ENCODE measurements around the gene SHFL. TPM values are rescaled to one million over a fixed set of nuclear protein-coding genes. Genes with fewer than 3 reads are reported as not detected.

SHFL gene
- total RNA-seq, 6 donors from 2014 or later, result 28.9 to 95.3 (median 39.0) TPM

DNA sequence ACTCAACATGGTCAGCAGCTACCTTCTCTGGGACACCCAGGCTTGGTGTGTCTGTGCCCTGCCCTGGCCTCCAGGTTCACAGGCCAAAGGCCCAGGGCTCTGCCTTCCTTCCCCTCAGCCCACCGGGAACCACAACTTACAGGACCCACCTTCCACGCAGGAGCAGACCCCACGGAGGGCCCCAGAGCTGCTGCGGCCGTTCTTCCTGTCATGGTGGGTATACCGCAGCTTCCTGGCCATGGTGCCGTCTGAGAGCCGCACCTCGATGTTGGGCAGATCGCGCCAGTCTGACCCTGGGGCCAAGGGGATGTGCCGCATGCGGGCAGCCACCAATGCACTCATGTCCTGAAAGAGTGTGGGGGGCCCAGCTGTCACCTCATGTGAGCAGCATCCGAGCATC is 50.8 kb downstream of the SHFL start:
- no peaks in the 10 kb centered on the region for H3K27me3 ChIP-seq
- peaks cover 0 to 3% (median 2%) of the 10 kb centered on the region in 4 donors for H3K4me1 ChIP-seq
- peak overlapping the region in 2 of 4 donors; percentile 13 to 19 for H3K27ac ChIP-seq
- H3K9me3 ChIP-seq, result no peaks in the 10 kb centered on the region
- 97 to 98% methylated on average over 9 to 13 of the region's 14 CpGs for WGBS, 2 donors
- H3K4me3 ChIP-seq, result peak overlapping the region in 1 of 4 donors; percentile 48
- no peak for ATAC-seq (ENCODE audit: low FRiP score in 2 of 2)
- peak in 1 of 2 donors; percentile 64 for DNase-seq
- TF ChIP-seq POLR2AphosphoS5 (IDR thresholded peaks at IDR 0.05), result no peak
- H3K36me3 ChIP-seq, result peaks cover 37 to 100% (median 84%) of the 10 kb centered on the region in 4 donors

DNA sequence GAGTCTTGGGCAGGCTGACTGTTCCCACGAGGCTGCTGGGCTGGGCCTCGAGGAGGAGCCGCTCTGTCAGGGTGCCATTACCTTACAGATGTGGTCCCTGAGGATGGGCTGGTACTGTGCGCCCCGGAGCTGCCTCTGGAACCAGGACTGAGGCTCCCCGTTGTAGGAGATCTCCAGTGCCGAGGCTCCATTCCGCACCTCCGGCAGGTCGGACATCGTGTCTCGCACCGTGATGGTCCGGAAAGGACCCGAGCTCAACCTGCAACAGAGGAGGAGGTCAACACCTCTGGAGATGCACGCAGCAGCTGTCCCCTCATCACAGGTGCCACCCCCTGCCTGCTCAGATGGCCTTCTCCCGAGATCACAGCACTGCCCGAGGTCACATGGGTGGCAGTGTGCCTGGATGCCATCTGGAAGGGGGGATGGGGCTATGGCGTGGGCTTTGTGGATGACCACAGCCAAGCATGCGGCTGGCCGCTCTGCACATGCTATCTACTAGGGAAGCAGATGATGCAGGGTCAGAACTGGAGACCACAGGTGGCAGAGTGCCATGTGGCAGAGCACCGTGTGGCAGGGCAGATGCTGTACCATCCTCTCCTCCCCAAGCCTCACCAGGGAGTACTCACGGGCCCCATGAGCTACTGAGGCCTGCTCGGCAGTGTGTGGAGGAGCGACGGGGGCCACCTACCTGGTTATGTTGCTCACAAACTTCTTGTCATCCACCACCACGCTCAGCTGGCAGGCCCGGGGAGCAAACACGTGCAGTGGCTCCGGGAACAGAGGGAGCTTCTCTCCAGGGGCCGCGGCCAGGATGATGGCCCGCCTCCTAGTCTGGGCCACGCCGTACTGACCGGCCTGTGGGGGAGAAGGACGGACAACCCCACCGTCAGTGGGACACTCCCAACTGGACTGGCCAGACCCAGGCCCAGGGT is 51.9 kb downstream of the SHFL start:
- TF ChIP-seq, protein P1, sequence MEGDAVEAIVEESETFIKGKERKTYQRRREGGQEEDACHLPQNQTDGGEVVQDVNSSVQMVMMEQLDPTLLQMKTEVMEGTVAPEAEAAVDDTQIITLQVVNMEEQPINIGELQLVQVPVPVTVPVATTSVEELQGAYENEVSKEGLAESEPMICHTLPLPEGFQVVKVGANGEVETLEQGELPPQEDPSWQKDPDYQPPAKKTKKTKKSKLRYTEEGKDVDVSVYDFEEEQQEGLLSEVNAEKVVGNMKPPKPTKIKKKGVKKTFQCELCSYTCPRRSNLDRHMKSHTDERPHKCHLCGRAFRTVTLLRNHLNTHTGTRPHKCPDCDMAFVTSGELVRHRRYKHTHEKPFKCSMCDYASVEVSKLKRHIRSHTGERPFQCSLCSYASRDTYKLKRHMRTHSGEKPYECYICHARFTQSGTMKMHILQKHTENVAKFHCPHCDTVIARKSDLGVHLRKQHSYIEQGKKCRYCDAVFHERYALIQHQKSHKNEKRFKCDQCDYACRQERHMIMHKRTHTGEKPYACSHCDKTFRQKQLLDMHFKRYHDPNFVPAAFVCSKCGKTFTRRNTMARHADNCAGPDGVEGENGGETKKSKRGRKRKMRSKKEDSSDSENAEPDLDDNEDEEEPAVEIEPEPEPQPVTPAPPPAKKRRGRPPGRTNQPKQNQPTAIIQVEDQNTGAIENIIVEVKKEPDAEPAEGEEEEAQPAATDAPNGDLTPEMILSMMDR (IDR thresholded peaks at IDR 0.05), result no peak
- no peak for TF ChIP-seq POLR2A (IDR thresholded peaks at IDR 0.05)
- no peak for TF ChIP-seq POLR2AphosphoS5 (IDR thresholded peaks at IDR 0.05)
- TF ChIP-seq EP300 (IDR thresholded peaks at IDR 0.05), result no peak
- H3K4me3 ChIP-seq, result no peak overlapping the region
- peaks cover 0 to 9% (median 9%) of the 10 kb centered on the region in 4 donors for H3K4me1 ChIP-seq
- no peak for ATAC-seq (ENCODE audit: low FRiP score in 2 of 2)
- no peak overlapping the region for H3K27ac ChIP-seq
- H3K9me3 ChIP-seq, result no peaks in the 10 kb centered on the region
- 91 to 99% methylated on average over 25 to 38 of the region's 38 CpGs for WGBS, 2 donors
- no peaks in the 10 kb centered on the region for H3K27me3 ChIP-seq
- DNase-seq, result peak in 1 of 2 donors; percentile 61
- peaks cover 38 to 100% (median 89%) of the 10 kb centered on the region in 4 donors for H3K36me3 ChIP-seq

DNA sequence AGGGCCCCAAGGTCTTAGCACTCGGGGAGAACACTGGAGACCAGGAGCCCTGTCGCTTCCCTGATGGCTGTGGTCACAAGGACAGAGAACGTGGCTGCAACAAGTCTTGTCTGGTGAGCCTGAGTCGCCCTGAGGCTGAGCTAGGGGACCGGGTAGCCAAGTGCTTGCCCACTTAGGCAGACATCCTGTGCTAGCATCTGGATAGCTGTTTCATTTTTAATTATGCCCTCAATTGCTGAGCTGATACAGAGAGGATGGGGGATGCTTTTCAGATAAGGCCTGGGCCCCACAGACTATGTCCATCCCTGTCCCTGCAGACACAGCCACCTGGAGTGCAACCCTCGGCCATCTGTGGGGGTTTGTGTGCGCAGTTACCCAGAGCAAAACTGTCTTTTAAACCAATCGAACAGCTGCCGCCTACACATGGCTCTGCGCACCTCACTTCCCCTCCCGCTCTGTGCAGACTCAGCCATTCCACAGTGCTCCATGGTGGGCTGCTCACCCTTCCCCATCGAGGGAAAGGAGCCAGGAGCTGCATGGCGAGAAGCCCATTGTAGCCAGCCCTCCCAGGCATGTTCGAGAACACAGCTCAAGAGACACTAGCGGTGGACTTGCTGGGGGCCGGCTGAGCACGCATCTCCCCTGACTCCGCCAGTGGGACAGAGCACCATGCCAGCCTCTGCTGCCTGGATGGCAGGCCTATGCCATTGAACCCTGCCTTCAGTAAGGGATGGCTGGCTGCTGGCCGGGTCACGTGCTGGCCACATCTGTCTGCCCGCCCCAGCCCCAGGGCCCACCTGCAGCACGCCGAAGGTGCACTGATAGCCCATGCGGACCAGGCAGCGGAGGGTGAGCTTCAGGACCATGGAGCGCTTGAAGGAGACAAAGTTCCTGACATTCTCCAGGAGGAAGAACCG is 53.0 kb downstream of the SHFL start:
- no peak for ATAC-seq (ENCODE audit: low FRiP score in 2 of 2)
- peaks cover 0 to 9% (median 9%) of the 10 kb centered on the region in 4 donors for H3K4me1 ChIP-seq
- 94 to 97% methylated on average over 19 to 26 of the region's 27 CpGs for WGBS, 2 donors
- TF ChIP-seq POLR2A (IDR thresholded peaks at IDR 0.05) (no peak), EP300 (IDR thresholded peaks at IDR 0.05) (no peak)
- DNase-seq, result peak in 1 of 2 donors; percentile 73
- H3K27me3 ChIP-seq, result no peaks in the 10 kb centered on the region
- no peaks in the 10 kb centered on the region for H3K9me3 ChIP-seq
- no peak overlapping the region for H3K27ac ChIP-seq
- H3K36me3 ChIP-seq, result peaks cover 44 to 100% (median 89%) of the 10 kb centered on the region in 4 donors
- H3K4me3 ChIP-seq, result no peak overlapping the region

DNA sequence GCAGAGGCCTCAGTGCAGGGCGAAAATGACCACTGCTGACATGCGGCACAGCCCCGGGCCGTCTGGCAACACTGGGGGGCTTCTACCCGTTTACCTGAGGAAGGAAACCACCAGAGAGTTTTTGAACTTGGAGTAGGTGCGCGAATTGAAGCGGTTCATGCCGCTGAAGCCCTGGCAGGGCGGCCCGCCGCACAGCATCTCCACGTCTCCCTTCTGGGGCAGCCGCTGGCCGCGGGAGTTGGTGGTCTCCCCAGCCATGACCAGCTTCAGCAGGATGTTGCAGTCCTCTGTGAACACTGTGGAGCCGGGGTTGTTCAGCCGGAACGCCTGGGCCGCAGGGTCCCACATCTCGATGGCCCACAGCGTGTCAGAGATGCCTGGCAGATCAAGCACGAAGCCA is 53.8 kb downstream of the SHFL start:
- ATAC-seq (ENCODE audit: low FRiP score in 2 of 2), result no peak
- Histone ChIP-seq H3K4me1 (peaks cover 0 to 9% (median 9%) of the 10 kb centered on the region in 4 donors), H3K27me3 (no peaks in the 10 kb centered on the region), H3K4me3 (no peak overlapping the region), H3K36me3 (peaks cover 44 to 100% (median 91%) of the 10 kb centered on the region in 4 donors), H3K27ac (no peak overlapping the region), H3K9me3 (no peaks in the 10 kb centered on the region)
- DNase-seq, result peak in 1 of 2 donors; percentile 81
- WGBS, 2 donors, result 97% methylated on average over 15 to 23 of the region's 23 CpGs
- no peak for TF ChIP-seq EP300 (IDR thresholded peaks at IDR 0.05)
- TF ChIP-seq POLR2A (IDR thresholded peaks at IDR 0.05), result no peak
- TF ChIP-seq, protein P1 (IDR thresholded peaks at IDR 0.05), result no peak
- no peak for TF ChIP-seq POLR2AphosphoS5 (IDR thresholded peaks at IDR 0.05)

DNA sequence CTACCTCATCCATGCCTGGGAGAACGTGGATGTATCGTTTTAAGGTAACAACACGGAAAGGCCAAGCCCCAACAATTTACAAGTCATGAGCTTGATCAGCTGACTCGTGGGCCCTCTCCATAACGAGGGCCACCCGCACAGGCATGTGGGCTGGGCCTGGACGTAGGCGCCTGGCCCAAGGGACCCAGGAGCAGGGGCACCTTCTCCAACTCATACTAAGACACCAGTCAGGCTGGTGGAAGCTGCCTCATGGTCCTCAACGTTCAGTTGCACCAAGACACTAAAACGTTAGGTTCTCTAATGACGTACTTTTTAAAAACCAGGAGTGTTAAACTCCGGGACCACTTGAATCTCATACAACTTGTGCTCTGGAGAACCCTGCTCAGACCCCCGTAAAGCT is 55.4 kb downstream of the SHFL start:
- Histone ChIP-seq H3K36me3 (peaks cover 50 to 100% (median 97%) of the 10 kb centered on the region in 4 donors), H3K27ac (peak overlapping the region in 2 of 4 donors; percentile 58 to 79), H3K27me3 (no peaks in the 10 kb centered on the region), H3K4me3 (no peak overlapping the region), H3K9me3 (no peaks in the 10 kb centered on the region), H3K4me1 (peaks cover 0 to 9% (median 9%) of the 10 kb centered on the region in 4 donors)
- 94 to 98% methylated on average over 8 to 13 of the region's 13 CpGs for WGBS, 2 donors
- TF ChIP-seq, protein P1 (IDR thresholded peaks at IDR 0.05), result no peak
- TF ChIP-seq POLR2A (IDR thresholded peaks at IDR 0.05) (no peak), POLR2AphosphoS5 (IDR thresholded peaks at IDR 0.05) (no peak), EP300 (IDR thresholded peaks at IDR 0.05) (no peak)
- no peak for ATAC-seq (ENCODE audit: low FRiP score in 2 of 2)
- DNase-seq, result peak in 1 of 2 donors; percentile 55
